ENCODE data around the gene PAX6. TPM values are rescaled to one million over a fixed set of nuclear protein-coding genes. Genes with fewer than 3 reads are reported as not detected.

PAX6 gene
- total RNA-seq, 1 experiment from 2014 or later = 3.3 TPM

GRCh38 chr11:31850365-31850764 is 39.2 kb upstream of the PAX6 start:
- no peak for ATAC-seq
- Mint-ChIP-seq H3K36me3 (no peaks in the 10 kb centered on the region), H3K27ac (no peak overlapping the region), H3K9me3 (peaks cover 5% of the 10 kb centered on the region; the same call in 1 of the 2 replicates), H3K4me1 (peaks cover 31% of the 10 kb centered on the region), H3K4me3 (no peak overlapping the region), H3K27me3 (ENCODE audit: low read depth) (peaks cover 6% of the 10 kb centered on the region; the same call in 1 of the 2 replicates)
- DNase-seq (ENCODE audit: low spot score) = no peak
- TF ChIP-seq CREM (CRISPR knock-in tag; IDR thresholded peaks at IDR 0.05) (no peak), ZMAT4 (CRISPR knock-in tag; IDR thresholded peaks at IDR 0.05) (no peak), ZNF532 (CRISPR knock-in tag; IDR thresholded peaks at IDR 0.05; ENCODE audit: borderline replicate concordance) (no peak), ZNF425 (CRISPR knock-in tag; conservative IDR thresholded peaks at IDR 0.05) (no peak), GABPB1 (CRISPR knock-in tag; IDR thresholded peaks at IDR 0.05) (no peak), PREB (CRISPR knock-in tag; IDR thresholded peaks at IDR 0.05; ENCODE audit: borderline replicate concordance) (no peak), FOXK1 (CRISPR knock-in tag; IDR thresholded peaks at IDR 0.05) (no peak), ATF6 (CRISPR knock-in tag; IDR thresholded peaks at IDR 0.05) (no peak), ATF3 (CRISPR knock-in tag; conservative IDR thresholded peaks at IDR 0.05) (no peak)
- ChIA-PET CTCF (interaction anchor here (1.6 to 3.0 kb wide), 3 partner anchors 21 to 108 kb away, joined by 7 to 17 read pairs (median 7); no protein-coding TSS in a partner anchor), POLR2A (no interaction called here)

- Mint-ChIP-seq H3K27me3 (ENCODE audit: low read depth) (peaks cover 3% of the 10 kb centered on the region; the same call in 1 of the 2 replicates), H3K9me3 (no peaks in the 10 kb centered on the region), H3K36me3 (no peaks in the 10 kb centered on the region), H3K27ac (no peak overlapping the region), H3K4me1 (peaks cover 22% of the 10 kb centered on the region), H3K4me3 (no peak overlapping the region)
- TF ChIP-seq ZSCAN18 (CRISPR knock-in tag; IDR thresholded peaks at IDR 0.05) = no peak
- CTCF ChIA-PET = interaction anchor here (0.8 to 3.0 kb wide), 3 partner anchors 23 to 111 kb away, joined by 4 to 17 read pairs (median 5); no protein-coding TSS in a partner anchor
- DNase-seq (ENCODE audit: low spot score) (no peak), ATAC-seq (no peak)
- POLR2A ChIA-PET = no interaction called here
Measured at GRCh38 chr11:31847761-31848160, 36.6 kb upstream of the PAX6 start.

Data from WTC11 (cell line).